Caki2 (cell line): Measurements from ENCODE around the gene KLHL29. TPM values are rescaled to one million over a fixed set of nuclear protein-coding genes. Genes with fewer than 3 reads are reported as not detected.

Experiments
- DNase-seq: peaks from one replicate; pipeline ENCODE4 v3.0.0-alpha.2; 2015; ENCODE audit warnings: low read depth
- in situ Hi-C: cut with HindIII; loops from 2 replicates; pipeline ENCODE4 v1.10.0; 2016; ENCODE audit warnings: low sequenced_read_pairs, low pct_unique_long_range_greater_than_20kb, mixed read lengths
- total RNA-seq: library from RNA; depleted of rRNA; stranded (reverse); fragments of >200 nt; shearing (Covaris generic); gene quantifications from 2 replicates; pipeline ENCODE4 v1.2.3, GENCODE V29; 2014; ENCODE audit warnings: low replicate concordance

Gene KLHL29
- total RNA-seq, 1 experiment from 2014 or later = 1.4 TPM

DNA sequence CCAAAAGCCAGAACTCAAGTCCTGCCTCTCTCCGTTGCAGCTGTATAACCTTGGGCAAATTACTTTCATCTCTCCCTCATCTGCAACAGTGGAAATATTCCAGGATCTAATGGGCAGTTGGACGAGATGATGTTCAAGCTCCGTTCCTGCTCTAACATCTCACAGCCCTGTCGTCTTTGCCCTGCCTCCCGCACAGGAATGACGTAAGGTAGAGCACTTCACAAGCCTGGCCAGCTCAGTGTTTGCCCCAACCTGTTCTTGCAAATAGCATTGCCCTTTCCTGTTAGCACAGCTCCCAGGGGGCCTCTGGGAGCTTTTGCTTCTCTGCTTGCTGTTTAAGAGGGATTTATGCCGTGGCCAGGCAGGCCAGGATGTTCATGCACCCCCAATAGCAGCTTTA lies 107.9 kb downstream of the KLHL29 start:
- DNase-seq = no peak
- in situ Hi-C loops = no loop called here

DNA sequence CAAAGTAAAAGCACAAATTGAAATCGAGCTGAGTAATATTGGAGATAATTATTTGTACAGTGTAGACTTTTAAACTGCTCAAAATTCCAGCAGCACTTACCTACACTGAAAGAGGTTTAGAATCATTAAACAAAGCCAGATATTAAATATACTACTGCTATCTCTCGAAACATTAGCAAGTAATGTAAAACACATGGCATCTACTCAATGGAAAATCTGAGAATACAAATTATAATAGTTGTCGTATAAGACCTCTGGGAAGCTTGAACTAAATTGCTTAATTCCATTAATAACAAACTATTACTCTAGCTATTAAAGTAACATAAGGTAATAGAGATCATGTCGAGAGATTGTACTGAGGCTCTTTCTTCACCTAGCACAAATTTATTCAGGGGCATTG lies 108.9 kb downstream of the KLHL29 start:
- DNase-seq = no peak
- in situ Hi-C loops = no loop called here

DNA sequence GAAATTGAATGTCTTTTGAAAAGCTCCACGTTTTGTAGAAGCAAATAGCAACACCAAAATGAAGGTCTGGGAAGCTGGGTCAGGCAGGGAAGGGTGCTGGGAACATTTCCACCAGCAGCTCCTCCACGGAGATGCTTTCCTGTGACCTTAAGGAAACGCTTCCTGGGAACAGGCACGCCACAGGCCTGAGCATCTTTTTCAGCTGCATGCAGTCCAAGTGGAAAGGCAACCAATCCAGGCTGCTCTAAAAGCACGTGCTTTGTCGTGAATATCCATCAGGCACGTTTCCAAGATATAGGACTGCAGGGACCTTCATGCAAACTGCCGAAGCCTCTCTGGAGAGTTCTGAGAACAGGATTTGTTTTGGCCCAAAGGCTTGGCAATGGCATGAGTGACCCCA lies 109.3 kb downstream of the KLHL29 start:
- in situ Hi-C loops = no loop called here
- no peak for DNase-seq

DNA sequence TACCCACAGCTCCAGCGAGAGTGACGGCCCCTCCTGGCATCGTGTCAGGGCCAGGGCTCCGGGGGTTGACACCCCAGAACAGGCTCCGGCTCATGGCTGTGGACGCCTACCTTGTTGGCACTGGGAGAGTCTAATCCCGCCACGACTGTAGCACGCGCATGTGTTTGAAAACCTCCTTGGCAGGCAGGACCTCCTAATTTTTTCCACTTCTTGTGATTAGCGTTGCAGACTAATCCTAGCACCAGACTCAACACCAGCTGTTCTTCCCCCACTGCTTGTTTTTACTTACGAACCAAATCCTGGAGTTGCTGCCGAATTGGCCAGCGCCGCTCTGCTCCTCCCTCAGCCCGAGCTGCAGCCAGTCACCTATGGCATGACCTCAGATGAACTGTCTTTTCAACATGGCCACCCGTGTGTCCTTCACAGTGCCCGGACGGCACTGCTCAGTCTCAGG lies 110.7 kb downstream of the KLHL29 start:
- no peak for DNase-seq
- in situ Hi-C loops = no loop called here

DNA sequence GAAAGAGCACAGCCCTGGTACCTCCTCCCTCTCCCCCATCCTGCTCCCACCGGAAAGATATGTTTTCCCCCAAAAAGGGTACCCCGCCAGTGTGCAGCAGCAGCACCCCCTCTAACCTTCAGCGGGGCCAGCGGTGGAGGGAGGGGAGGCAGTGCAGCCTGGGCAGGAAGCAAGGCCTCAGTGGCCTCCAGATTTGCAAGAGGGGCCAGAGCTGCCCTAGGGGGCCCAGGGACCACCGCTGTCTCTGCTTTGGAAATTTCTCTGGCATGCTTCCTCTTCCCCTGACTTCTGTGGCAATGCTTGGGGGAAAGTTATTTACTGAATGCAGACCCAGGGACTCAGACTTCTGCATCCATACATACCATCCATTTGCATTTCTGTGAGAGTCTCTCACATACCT lies 111.5 kb downstream of the KLHL29 start:
- in situ Hi-C loops = no loop called here
- DNase-seq = no peak

DNA sequence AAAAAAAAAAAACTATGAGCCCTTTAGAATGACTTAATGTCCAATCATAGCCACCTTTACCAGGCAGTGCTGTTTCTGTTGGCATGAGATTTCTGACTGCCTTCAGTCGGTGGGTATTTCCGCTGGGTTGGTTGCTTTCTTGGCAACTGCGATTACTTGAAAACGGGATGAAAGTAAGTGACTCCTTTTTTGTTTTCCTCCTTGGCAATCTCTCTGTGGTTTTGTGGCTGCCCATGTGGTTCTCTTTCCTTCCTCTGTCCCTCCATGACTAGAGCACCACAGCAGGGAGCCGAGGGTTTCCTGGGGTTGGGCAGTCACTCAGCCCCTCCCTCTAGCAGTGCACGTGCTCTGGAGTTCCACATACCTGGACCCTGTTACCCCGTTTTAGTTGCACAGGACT lies 112.1 kb downstream of the KLHL29 start:
- no peak for DNase-seq
- in situ Hi-C loops = no loop called here

DNA sequence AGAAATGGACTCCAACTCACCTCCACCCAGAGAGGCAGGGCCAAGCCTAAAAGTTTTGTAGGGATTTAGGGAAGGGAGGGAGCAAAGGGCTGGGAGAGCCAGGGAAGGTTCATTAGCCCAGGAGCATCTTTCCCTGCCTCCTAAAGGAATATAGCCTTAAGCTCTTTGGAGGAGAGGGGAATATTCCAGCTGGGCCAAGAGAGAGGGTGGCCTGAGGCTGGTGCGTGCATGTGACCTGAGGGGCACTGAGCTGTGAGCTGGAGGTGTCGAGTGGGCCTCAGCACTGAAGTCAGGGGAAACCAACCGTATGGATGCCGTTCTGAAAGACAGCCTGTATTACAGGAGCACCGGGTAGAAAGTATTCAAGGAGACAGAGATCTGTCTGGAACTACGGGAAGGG lies 112.6 kb downstream of the KLHL29 start:
- DNase-seq = no peak
- in situ Hi-C loops = no loop called here

DNA sequence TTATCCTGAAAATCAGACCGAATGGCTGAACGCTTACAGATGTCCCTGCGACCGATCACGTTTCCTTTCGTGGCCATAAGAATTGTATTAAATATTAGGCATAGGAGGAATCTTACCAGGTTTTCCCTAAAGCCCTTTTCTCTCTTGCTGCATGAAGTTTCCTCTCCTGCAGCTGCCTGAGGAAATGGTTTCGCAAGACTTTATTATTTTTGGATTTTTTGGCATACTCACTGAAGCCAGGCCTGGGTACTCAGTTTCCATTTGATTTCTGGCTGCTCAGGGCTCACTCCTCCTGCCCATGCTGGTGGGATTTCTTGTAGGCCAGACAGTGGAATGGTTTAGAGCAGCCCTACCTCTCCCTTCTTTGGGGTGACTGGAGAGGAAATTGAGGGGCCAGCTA lies 114.0 kb downstream of the KLHL29 start:
- no peak for DNase-seq

DNA sequence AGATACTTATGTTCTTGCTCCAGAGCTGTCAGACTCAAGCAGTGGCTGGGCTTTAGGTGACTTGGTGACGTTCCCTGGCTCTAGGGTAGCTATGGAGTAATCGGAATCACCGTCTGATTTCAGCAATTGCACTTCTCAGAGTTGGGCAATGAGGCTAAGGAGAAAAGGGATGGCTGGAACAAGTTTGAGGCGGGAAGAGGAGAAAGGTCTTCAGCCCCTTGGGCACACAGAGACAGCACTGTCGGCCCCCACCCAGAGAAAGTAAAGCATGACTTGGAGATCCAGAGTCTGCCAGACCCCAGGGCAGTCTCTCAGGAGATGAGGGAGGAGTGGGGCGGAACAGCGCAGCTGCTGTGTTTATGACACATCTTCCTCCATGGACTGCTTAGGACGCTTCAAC lies 114.5 kb downstream of the KLHL29 start:
- DNase-seq = no peak
- in situ Hi-C loops = no loop called here

More for the DNA sequence above, 114.0 kb downstream of the KLHL29 start:
- in situ Hi-C loops = no loop called here

DNA sequence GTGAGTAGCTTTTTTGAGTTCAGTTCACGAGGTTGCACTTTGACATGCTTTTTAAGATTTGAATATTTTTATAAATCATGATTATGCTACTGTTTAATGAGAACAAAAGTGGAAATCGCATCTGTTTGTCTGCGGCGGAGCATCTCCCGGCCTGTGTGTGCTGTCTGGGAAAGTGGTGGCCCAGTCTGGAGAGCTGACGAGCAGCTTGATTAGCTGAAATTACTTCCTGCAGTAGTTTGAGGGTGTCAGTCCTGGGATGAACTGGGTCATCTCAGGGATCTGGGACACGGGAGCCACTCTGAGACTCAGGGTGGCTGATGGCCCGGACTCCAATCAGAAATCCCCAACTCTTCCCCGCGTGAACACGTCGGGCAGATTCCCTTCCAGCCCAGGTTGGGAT lies 115.9 kb downstream of the KLHL29 start:
- DNase-seq = no peak
- in situ Hi-C loops = no loop called here

DNA sequence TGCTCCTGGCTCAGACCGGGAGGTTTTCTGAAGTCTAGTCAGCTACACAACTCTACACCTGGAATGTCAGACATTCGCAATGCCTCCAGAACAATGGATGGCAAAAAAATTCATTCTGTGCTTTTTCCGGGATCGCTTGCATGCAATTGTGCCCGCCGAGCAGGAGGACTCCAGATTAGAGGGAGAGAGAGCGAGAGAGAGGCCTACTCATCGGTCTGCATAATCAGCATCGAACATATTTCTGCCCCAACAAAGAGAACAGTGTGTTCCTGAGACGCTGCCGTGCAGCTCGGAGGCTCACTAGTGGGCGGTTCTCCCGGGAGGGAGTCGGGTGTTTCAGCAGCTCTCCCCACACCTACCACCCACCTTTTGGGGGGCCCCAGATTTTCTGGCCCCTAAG lies 117.1 kb downstream of the KLHL29 start:
- DNase-seq = no peak
- in situ Hi-C loops = no loop called here

DNA sequence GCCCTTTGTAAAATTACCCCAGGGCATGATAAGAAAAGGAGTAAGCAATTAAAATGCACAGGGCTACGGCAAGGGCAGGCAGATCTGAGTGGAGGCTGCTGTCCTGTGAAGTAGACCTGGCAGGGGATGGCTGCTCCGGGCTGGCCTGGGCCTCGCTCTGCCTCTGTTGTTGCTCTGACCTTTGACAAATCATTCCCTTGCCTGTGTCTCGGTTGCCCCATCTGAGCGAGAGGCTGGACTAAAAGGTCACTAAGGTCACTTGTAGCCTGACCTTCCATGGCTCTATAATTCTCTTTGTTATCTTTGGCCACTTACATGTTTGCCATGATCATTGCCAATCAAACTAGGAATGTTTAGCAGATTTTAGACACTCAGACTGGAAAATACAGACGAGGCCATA lies 118.1 kb downstream of the KLHL29 start:
- DNase-seq = no peak
- in situ Hi-C loops = no loop called here

DNA sequence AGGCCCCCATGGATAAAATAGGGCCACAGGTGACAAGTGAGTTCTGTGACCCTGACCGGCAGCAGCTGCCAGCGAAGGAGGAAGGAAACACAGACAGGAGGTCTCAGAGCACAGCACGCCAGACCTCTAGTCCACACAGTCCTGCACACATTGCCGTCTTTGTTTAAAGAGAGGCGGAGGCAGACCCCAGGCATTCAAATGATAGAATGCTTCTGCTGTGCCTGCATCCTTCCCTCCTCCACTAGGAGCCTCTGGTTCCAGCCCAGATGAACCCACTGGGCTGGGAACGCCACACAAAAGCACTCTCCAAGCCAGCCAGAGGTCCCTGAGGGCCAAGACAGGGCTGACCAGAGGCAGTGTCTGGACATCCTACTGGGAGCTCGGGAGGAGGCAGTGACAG lies 118.7 kb downstream of the KLHL29 start:
- in situ Hi-C loops = no loop called here
- DNase-seq = no peak

DNA sequence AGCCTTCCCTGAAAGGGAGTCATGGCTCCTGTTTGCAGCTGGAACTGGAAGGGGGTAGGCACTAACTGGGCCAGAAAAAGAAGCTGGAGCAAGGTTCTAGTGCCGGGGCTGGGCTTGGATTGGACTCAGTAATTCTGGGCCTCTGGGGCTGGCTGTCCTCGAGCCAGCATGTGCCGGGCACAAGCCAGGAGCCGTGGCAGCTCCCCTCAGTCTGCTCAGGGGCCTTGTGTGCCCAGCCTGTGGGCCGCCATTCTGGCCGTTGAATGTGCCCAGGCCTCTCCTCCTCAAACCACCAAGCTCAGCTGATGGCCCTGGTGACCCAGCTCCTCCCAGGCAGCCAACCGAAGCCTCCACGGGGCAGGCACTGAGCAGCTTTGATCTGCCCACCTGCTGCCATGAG lies 119.6 kb downstream of the KLHL29 start:
- DNase-seq = no peak
- in situ Hi-C loops = no loop called here

DNA sequence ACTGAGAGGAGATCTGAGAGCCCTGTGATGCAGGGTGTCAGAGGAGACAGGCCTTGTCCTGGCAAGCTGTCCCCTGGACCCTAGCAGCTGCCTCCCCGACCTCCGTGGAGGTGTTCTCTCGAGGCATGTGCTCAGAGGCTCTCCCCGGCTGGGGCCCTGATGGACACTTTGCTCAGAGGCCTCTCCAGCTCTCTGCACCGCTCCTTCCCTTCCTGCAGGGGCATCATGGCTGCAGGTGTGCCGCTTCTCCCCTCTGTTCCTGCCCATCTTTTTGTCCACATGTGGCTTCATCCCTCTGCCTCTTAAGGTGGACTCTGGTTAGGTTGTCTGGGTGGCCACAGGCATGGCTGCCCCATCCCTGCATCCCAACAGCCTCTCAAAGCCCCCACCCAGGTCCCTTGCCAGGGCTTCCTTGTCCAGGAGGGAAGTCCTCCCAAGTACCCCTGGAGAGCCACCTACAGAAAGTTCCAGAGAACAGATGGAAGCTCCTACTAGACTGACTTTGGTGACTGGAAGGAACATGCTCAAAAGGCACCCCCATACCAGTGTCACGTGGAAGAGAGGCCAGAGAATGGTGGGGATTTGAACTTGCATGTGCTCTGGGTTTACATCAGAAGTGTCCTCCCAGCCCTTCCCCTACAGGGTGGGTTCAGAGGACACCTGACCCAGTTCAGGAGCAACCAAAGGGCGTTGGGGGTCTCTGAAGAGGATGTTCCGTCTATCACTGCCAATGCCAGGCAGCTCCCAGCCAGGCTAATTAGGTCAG lies 120.4 kb downstream of the KLHL29 start:
- in situ Hi-C loops = no loop called here
- DNase-seq = no peak

DNA sequence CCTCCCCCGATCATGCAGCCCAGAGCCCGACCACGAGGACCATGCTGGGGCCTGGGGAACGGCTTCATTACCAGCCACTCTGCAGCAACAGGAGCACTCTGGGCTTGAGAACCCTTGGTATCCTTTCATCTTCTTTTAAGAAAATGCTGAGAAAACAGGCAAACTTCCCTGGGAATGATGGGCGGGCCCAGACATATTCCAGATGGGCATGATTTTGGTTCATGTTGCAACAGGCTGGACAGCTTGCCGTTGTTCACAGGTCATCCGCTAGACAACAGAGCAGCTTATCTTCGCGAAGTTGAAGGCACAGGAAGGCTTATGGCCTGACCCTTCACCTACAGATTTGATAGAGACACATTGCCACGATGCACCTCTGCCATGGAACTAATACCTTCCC lies 121.0 kb downstream of the KLHL29 start:
- in situ Hi-C loops = no loop called here
- DNase-seq = no peak

DNA sequence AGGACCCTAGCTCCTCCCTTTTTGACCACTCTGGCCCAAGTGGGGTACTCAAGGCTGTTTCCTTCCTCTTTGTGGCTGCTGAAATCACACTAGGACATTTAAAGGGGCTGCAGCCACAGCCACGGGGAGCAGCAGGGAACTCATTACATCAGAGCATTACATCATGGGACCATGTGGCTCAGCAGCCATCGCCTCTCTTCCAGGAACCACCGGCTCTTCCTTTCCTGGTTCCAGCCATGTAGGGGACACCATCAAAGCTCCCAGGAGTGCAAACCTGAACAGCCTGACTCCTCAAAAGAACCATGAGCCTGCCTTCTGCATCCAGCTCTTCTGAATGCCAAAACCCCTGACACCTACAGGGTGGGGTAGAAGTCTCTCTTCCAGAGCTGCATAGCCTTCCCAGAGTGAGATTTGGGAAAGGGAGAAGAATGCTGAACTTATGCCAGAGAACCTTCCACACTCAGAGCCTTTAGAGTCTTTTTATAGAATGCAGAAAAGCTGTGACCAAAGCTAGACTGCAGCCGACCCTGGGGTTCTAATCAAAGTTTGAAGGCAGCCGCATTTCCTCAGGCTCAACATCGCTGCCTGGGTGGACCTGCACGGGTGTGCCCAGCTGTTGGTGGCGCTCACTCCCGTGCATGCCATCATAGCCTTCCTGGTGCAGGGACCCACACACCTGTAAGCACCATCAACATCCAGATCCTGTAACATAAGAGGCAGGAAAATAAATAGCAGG lies 121.7 kb downstream of the KLHL29 start:
- in situ Hi-C loops = no loop called here
- no peak for DNase-seq

DNA sequence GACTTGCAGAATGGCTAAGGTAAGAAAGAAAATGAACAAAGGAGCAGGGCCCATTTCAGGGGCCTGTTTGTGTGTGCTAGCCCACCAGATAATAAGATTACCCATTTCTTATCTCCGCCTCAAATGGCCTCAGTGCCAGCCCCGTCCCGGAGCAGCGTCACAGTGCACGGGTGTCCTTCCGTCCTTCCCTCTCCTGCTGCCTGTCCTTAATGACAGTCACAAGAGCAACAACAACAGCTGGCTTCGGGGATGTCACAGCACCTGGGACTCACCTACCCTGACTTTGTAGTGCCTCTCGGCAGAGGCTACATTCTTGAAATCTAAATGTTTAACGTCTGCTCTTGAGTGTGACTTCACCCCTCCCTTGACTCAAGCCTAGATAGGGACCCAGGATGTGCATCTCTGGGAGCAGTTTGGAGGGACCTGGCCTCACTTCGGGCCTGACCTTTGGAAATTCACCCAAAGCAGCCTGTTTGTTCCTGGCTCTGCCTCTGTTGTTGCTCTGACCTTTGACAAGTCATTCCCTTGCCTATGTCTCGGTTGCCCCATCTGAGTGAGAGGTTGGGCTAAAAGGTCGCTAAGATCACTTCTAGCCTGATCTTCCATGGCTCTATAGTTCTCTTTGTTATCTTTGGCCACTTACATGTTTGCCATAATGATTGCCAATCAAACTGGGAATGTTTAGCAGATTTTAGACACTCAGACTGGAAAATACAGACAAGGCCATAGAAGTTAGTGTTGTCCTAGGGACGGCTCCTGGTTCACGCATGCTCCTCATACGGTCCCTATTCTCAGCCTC lies 122.5 kb downstream of the KLHL29 start:
- DNase-seq = no peak
- in situ Hi-C loops = no loop called here

DNA sequence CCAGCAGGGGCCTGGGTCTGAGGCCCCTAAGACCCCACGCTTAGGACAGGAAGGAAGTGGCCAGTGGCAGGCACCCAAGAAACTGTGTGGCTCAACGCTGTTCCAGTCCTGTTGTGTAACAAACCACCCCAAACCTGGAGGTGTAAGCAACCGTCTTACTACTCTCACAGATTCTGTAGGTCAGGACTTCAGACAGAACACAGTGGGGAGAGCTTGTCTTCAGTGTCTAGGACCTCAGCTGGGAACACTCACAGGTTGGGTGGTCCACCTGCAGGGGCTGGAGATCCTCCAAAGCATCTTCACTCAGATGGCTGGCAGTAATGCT lies 123.0 kb downstream of the KLHL29 start:
- in situ Hi-C loops = no loop called here

More for the DNA sequence above, 123.0 kb downstream of the KLHL29 start:
- no peak for DNase-seq
